ENCODE data around the gene IQSEC2.

Gene IQSEC2

GRCh38 chrX:53244610-53245009, 36.8 kb downstream of the IQSEC2 start:
- DNase-seq (ENCODE audit: low spot score): no peak

- DNase-seq (ENCODE audit: low spot score): no peak
These were observed 39.1 kb downstream of the IQSEC2 start for GRCh38 chrX:53242310-53242709.

GRCh38 chrX:53241558-53241957, 39.8 kb downstream of the IQSEC2 start:
- DNase-seq (ENCODE audit: low spot score): no peak

GRCh38 chrX:53239474-53239873, 41.9 kb downstream of the IQSEC2 start:
- DNase-seq (ENCODE audit: low spot score): no peak

GRCh38 chrX:53237056-53237455, 44.3 kb downstream of the IQSEC2 start:
- no peak for DNase-seq (ENCODE audit: low spot score)

- DNase-seq (ENCODE audit: low spot score): no peak
These were observed 45.2 kb downstream of the IQSEC2 start for GRCh38 chrX:53236025-53236679.

- no peak for DNase-seq (ENCODE audit: low spot score)
These were observed 45.8 kb downstream of the IQSEC2 start for GRCh38 chrX:53235566-53235965.

GRCh38 chrX:53234484-53234883, 46.9 kb downstream of the IQSEC2 start:
- no peak for DNase-seq (ENCODE audit: low spot score)

- no peak for DNase-seq (ENCODE audit: low spot score)
These were observed 47.8 kb downstream of the IQSEC2 start for GRCh38 chrX:53233536-53233935.

GRCh38 chrX:53230116-53230515, 51.3 kb downstream of the IQSEC2 start:
- no peak for DNase-seq (ENCODE audit: low spot score)

- no peak for DNase-seq (ENCODE audit: low spot score)
These were observed 54.1 kb downstream of the IQSEC2 start for GRCh38 chrX:53227224-53227765.

GRCh38 chrX:53224860-53225797, 56.3 kb downstream of the IQSEC2 start, which contains the start of gene KDM5C:
TSS of gene KDM5C (minus strand) at chrX:53225207. CDS start at chrX:53224889, 318 bp downstream.
- peak; percentile 99 for DNase-seq (ENCODE audit: low spot score)

GRCh38 chrX:53223955-53224859, 57.2 kb downstream of the IQSEC2 start:
- peak; percentile 73 for DNase-seq (ENCODE audit: low spot score)

GRCh38 chrX:53223068-53223693, 58.2 kb downstream of the IQSEC2 start:
- no peak for DNase-seq (ENCODE audit: low spot score)

Data from AG08395 (cell line).